Tibial artery (tissue), 4 donors: ENCODE data around the gene RTCA.
"Not testable (repeated sequence)": the region's sequence is repeated elsewhere in the genome, so short reads cannot be mapped to it uniquely, and the experiment has no call there.

Source experiments
- DNase-seq, 2 donors: peaks; one replicate each; pipeline ENCODE4 v3.0.0-alpha.2; 2019
- H3K27ac ChIP-seq, 2 donors: fragments of 200-600 bp; sonication (generic) in 1 of 2; 1 replicate in 1 of 2; 2 replicates in 1 of 2; pipeline ENCODE4 v1.5.1; 2018 to 2019; ENCODE audit warnings: mild to moderate bottlenecking in 1 of 2
- H3K27me3 ChIP-seq, 2 donors: fragments of 200-600 bp; sonication (generic) in 1 of 2; one replicate each; pipeline versions ENCODE4 v1.5.1 to v1.6.0; 2016 to 2019
- H3K36me3 ChIP-seq, 3 donors: fragments of 200-600 bp; sonication (generic) in 2 of 3; one replicate each; pipeline ENCODE4 v1.5.1; 2016 to 2019; ENCODE audit warnings: mild to moderate bottlenecking in 2 of 3
- H3K4me1 ChIP-seq, 4 donors: fragments of 200-600 bp; sonication (generic) in 2 of 4; 1 replicate in 3 of 4; 2 replicates in 1 of 4; pipeline ENCODE4 v1.5.1; 2016 to 2019
- H3K4me3 ChIP-seq, 2 donors: fragments of 200-600 bp; sonication (generic) in 1 of 2; 1 replicate in 1 of 2; 2 replicates in 1 of 2; pipeline ENCODE4 v1.5.1; 2018 to 2019; ENCODE audit warnings: mild to moderate bottlenecking in 2 of 2
- H3K9me3 ChIP-seq, 3 donors: fragments of 200-600 bp; sonication (generic) in 1 of 3; one replicate each; pipeline ENCODE4 v1.5.1; 2016 to 2019
- intact Hi-C: fragments of 100-400 bp; cut with DNase I; formaldehyde crosslinking; loops from one replicate; pipeline ENCODE4 v1.15.0; 2023; ENCODE audit warnings: low total_unique reads
- TF ChIP-seq, protein P1 (sequence below), 2 experiments: fragments of 200-600 bp in 1 of 2; fragments of 450-650 bp in 1 of 2; IDR thresholded peaks; one replicate each; pipeline ENCODE4 v1.5.1; 2017 to 2019; ENCODE audit warnings: antibody characterized with exemption in 2 of 2, mild to moderate bottlenecking in 1 of 2, moderate library complexity in 1 of 2

The RTCA gene

DNA sequence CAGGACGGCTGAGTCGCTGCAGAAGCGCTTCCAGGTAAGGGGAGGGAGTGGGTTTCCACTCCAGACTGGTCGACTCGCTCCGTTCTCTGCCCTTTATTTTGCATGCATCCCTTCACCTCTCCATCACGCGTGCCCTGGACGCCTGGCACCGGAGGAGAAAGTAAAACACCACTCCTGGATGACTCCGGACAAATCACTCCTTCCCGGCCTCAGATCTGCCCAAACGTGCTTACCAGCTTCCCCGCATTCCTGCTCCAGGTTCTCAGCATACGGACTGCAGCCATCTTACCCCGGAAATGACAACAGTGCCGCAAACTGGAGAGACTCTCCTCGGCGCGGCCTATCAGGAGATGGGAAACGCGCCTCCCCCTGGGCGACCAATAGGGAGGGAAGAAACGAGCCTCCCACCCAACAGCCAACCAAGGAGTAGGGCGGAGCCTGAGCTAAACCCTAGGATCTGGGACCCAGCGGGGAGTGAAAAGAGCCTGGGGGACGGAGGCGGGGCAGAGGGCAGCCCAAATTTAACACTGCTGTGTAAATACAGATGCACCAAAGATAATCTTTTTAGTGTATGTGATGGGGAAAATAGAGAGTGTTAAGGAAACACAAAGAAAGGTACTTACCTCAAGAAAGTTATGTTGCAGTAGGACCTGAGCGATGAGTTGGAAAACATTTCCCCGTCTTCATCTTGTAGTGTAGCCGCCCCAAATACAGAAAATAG, 16.3 kb upstream of the RTCA start, which contains the start of gene DBT:
Gene DBT (minus strand): TSS at position 298 of the 721 bp plus-strand sequence. CDS start 14 bp downstream, at position 284.
- H3K36me3 ChIP-seq: no peaks in the 10 kb centered on the region
- TF ChIP-seq, protein P1, sequence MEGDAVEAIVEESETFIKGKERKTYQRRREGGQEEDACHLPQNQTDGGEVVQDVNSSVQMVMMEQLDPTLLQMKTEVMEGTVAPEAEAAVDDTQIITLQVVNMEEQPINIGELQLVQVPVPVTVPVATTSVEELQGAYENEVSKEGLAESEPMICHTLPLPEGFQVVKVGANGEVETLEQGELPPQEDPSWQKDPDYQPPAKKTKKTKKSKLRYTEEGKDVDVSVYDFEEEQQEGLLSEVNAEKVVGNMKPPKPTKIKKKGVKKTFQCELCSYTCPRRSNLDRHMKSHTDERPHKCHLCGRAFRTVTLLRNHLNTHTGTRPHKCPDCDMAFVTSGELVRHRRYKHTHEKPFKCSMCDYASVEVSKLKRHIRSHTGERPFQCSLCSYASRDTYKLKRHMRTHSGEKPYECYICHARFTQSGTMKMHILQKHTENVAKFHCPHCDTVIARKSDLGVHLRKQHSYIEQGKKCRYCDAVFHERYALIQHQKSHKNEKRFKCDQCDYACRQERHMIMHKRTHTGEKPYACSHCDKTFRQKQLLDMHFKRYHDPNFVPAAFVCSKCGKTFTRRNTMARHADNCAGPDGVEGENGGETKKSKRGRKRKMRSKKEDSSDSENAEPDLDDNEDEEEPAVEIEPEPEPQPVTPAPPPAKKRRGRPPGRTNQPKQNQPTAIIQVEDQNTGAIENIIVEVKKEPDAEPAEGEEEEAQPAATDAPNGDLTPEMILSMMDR (IDR thresholded peaks at IDR 0.05): no peak
- peak within 1 kb of the TSS; percentile 82 to 97 for H3K4me3 ChIP-seq
- peaks cover 0 to 19% (median 8%) of the 10 kb centered on the region in 4 donors for H3K4me1 ChIP-seq
- no peaks in the 10 kb centered on the region for H3K9me3 ChIP-seq
- no peaks in the 10 kb centered on the region for H3K27me3 ChIP-seq
- peak within 1 kb of the TSS; percentile 94 to 96 for H3K27ac ChIP-seq
- peak; percentile 98 for DNase-seq
- intact Hi-C loops: no loop called here

DNA sequence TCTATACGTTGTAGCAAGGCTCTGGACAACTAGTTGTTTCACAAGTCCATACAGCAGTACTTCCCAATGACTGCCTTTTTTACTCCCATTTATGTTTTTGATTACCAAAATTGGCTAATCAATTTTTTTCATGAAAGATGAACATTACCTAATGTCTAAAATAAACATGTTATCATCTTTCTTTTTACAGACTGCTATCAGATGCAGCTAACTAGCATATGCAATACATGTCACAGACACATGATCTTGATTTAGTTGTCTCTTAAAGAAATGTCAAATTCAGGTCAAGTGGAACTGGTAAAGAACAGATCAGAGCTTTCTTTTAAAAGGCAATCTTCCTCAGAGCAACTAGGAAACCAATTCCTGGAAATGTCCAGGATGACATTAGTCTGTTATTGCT, 15.8 kb upstream of the RTCA start:
- no peaks in the 10 kb centered on the region for H3K27me3 ChIP-seq
- no peak for DNase-seq
- no peaks in the 10 kb centered on the region for H3K36me3 ChIP-seq
- peak overlapping the region; percentile 94 to 96 for H3K27ac ChIP-seq
- peaks cover 0 to 19% (median 8%) of the 10 kb centered on the region in 4 donors for H3K4me1 ChIP-seq
- no peaks in the 10 kb centered on the region for H3K9me3 ChIP-seq
- TF ChIP-seq, protein P1 (IDR thresholded peaks at IDR 0.05): no peak
- intact Hi-C loops: no loop called here
- peak overlapping the region; percentile 82 to 97 for H3K4me3 ChIP-seq

DNA sequence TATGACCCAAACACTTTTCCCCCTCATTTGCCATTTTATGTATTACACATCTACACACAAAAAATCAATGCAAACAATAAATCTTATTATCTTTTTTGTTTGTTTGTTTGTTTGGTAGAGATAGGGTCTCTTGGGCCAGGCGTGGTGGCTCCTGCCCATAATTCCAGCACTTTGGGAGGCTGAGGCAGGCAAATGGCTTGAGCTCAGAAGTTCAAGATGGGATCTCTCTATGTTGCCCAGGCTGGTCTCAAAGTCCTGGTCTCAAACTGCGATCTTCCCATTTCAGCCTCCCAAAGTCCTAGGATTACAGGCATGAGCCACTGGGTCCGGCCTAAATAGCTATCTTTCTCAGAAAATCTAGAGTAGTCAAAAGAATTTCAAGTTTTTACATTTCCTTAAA, 15.2 kb upstream of the RTCA start:
- peak overlapping the region in 1 of 2 donors; percentile 96 for H3K27ac ChIP-seq
- H3K4me3 ChIP-seq: no peak overlapping the region
- no peaks in the 10 kb centered on the region for H3K36me3 ChIP-seq
- TF ChIP-seq, protein P1 (IDR thresholded peaks at IDR 0.05): no peak
- no peaks in the 10 kb centered on the region for H3K9me3 ChIP-seq
- H3K27me3 ChIP-seq: no peaks in the 10 kb centered on the region
- intact Hi-C loops: no loop called here
- peaks cover 0 to 19% (median 8%) of the 10 kb centered on the region in 4 donors for H3K4me1 ChIP-seq
- no peak for DNase-seq

DNA sequence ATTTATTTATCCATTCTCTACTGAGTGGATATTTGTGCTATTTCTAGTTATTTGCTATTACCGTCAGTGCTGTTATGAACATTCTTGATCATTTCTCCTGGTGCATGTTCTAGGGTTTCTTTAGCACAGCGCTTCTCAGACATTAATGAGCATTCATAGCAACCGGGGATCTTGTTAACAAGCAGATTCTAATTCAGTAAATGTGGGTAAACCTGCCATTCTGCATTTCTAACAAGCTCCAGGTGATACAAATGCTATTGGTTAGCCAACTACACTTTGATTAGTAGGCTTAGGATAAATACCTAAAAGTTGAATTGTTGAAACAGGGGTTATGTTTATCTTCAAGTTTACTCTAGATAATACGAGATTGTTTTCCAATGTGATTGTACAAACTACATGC, 13.1 kb upstream of the RTCA start:
- H3K27ac ChIP-seq: no peak overlapping the region
- no peak overlapping the region for H3K4me3 ChIP-seq
- H3K36me3 ChIP-seq: no peaks in the 10 kb centered on the region
- peaks cover 0 to 19% (median 8%) of the 10 kb centered on the region in 4 donors for H3K4me1 ChIP-seq
- H3K27me3 ChIP-seq: no peaks in the 10 kb centered on the region
- DNase-seq: no peak
- intact Hi-C loops: no loop called here
- no peaks in the 10 kb centered on the region for H3K9me3 ChIP-seq
- TF ChIP-seq, protein P1 (IDR thresholded peaks at IDR 0.05): no peak

GRCh38 chr1:100253552-100253951, 12.5 kb upstream of the RTCA start:
- H3K9me3 ChIP-seq: no peaks in the 10 kb centered on the region
- no peaks in the 10 kb centered on the region for H3K27me3 ChIP-seq
- intact Hi-C loops: no loop called here
- no peak overlapping the region for H3K27ac ChIP-seq
- peaks cover 0 to 13% (median 5%) of the 10 kb centered on the region in 4 donors for H3K4me1 ChIP-seq
- no peaks in the 10 kb centered on the region for H3K36me3 ChIP-seq
- no peak overlapping the region for H3K4me3 ChIP-seq
- TF ChIP-seq, protein P1 (IDR thresholded peaks at IDR 0.05): no peak
- DNase-seq: no peak

- H3K4me3 ChIP-seq, H3K27ac ChIP-seq, intact Hi-C loops, DNase-seq, H3K36me3 ChIP-seq, H3K9me3 ChIP-seq, H3K27me3 ChIP-seq, H3K4me1 ChIP-seq: not testable (repeated sequence)
These were observed 9.7 kb upstream of the RTCA start for GRCh38 chr1:100256273-100256672.

GRCh38 chr1:100258427-100258826, 7.6 kb upstream of the RTCA start:
- H3K27ac ChIP-seq, H3K4me3 ChIP-seq, H3K9me3 ChIP-seq, intact Hi-C loops, H3K27me3 ChIP-seq, H3K4me1 ChIP-seq, H3K36me3 ChIP-seq, DNase-seq: not testable (repeated sequence)
